C4-2B (cell line): ENCODE data around the gene RABGAP1.

Source experiments
- ZFX ChIP-seq: fragments of 450-650 bp; IDR thresholded peaks from 2 replicates; pipeline ENCODE4 v1.6.1; 2017
- TF ChIP-seq, protein P1 (sequence below): fragments of 450-650 bp; conservative IDR thresholded peaks from 2 replicates; pipeline ENCODE4 v1.5.1; 2017; ENCODE audit warnings: mild to moderate bottlenecking

GRCh38 chr9:123046406-123047195, 105.8 kb downstream of the RABGAP1 start:
- TF ChIP-seq, protein P1, sequence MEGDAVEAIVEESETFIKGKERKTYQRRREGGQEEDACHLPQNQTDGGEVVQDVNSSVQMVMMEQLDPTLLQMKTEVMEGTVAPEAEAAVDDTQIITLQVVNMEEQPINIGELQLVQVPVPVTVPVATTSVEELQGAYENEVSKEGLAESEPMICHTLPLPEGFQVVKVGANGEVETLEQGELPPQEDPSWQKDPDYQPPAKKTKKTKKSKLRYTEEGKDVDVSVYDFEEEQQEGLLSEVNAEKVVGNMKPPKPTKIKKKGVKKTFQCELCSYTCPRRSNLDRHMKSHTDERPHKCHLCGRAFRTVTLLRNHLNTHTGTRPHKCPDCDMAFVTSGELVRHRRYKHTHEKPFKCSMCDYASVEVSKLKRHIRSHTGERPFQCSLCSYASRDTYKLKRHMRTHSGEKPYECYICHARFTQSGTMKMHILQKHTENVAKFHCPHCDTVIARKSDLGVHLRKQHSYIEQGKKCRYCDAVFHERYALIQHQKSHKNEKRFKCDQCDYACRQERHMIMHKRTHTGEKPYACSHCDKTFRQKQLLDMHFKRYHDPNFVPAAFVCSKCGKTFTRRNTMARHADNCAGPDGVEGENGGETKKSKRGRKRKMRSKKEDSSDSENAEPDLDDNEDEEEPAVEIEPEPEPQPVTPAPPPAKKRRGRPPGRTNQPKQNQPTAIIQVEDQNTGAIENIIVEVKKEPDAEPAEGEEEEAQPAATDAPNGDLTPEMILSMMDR, result no peak
- no peak for TF ChIP-seq ZFX
